ENCODE measurements around the gene BDKRB1. TPM values are rescaled to one million over a fixed set of nuclear protein-coding genes. Genes with fewer than 3 reads are reported as not detected.

Gene BDKRB1
- total RNA-seq, 1 donor from 2014 or later: not detected

DNA sequence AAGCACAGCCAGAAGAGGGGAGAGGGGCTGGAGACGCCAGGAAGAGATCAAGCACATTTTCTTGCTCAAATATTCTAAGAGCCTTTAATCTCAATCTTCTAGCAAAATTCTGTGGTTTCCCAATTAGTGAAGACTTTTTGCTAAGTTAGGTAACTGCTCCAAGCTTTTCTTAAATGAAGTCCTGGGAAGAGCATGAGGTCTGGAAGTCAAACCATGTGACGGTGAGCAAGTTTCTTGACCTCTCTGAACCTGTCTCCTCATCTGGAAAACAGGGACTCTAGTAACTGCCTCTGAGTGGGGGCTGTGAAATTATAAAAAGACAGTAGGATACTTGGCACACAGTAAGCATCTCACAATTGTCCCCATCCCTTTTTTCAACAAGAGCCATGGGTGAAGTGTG lies 24.1 kb downstream of the BDKRB1 start:
- Mint-ChIP-seq H3K4me1 (ENCODE audit: low read depth) (no peaks in the 10 kb centered on the region), H3K4me3 (ENCODE audit: low read depth) (no peak overlapping the region), H3K9me3 (peaks cover 4% of the 10 kb centered on the region), H3K27me3 (ENCODE audit: low read depth) (no peaks in the 10 kb centered on the region), H3K27ac (no peak overlapping the region), H3K36me3 (ENCODE audit: low read depth) (peaks cover 5% of the 10 kb centered on the region)
- intact Hi-C loops (cut with micrococcal nuclease): no loop called here
- DNase-seq (ENCODE audit: low spot score): no peak

DNA sequence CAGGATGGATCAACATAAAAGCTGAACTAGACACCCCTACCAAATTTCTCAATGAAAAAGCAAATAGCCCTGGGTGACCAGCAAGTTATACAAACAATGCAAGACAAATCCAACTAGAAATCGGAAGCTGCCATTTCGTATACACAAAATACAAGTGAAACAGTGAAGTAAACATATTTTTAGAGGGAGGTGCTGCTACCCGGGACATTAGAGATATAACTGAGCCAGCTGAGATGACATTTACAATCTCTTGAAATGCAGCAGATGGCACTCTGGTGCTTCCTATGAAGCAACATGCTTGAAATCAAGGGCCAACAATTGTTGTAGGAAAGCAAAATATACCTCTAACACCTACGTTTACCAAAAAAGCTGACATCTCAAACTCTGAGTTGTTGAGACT lies 25.5 kb downstream of the BDKRB1 start:
- H3K9me3 Mint-ChIP-seq: peaks cover 4% of the 10 kb centered on the region
- H3K4me3 Mint-ChIP-seq (ENCODE audit: low read depth): no peak overlapping the region
- H3K27ac Mint-ChIP-seq: no peak overlapping the region
- peaks cover 11% of the 10 kb centered on the region for H3K36me3 Mint-ChIP-seq (ENCODE audit: low read depth)
- intact Hi-C loops (cut with micrococcal nuclease): no loop called here
- no peak for DNase-seq (ENCODE audit: low spot score)
- no peaks in the 10 kb centered on the region for H3K4me1 Mint-ChIP-seq (ENCODE audit: low read depth)
- H3K27me3 Mint-ChIP-seq (ENCODE audit: low read depth): no peaks in the 10 kb centered on the region

DNA sequence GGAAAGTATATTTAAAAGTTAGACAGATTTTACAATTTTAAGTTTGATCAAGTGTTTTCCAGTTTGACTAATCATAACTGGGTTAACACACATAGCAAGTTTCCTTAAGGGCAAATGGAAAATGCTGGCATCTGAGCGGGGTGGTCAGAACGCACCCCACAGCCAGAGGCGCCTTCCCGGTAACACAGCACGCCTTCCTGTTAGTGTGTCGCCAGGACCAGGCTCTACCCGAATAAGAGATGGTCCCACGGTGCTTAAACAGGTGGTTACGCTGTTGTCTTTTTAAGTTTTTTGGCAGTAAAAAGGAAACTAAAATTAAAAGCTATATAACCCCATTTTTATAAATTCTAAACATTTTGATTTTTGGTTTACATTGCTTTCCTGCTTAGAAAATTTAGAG lies 28.0 kb downstream of the BDKRB1 start:
- Mint-ChIP-seq H3K36me3 (ENCODE audit: low read depth) (peaks cover 15% of the 10 kb centered on the region), H3K27me3 (ENCODE audit: low read depth) (no peaks in the 10 kb centered on the region), H3K4me1 (ENCODE audit: low read depth) (no peaks in the 10 kb centered on the region), H3K9me3 (no peaks in the 10 kb centered on the region), H3K27ac (no peak overlapping the region), H3K4me3 (ENCODE audit: low read depth) (no peak overlapping the region)
- no peak for DNase-seq (ENCODE audit: low spot score)
- intact Hi-C loops (cut with micrococcal nuclease): no loop called here

GRCh38 chr14:96284430-96284829 lies 28.4 kb downstream of the BDKRB1 start:
- Mint-ChIP-seq H3K27ac (no peak overlapping the region), H3K36me3 (ENCODE audit: low read depth) (peaks cover 15% of the 10 kb centered on the region), H3K4me1 (ENCODE audit: low read depth) (no peaks in the 10 kb centered on the region), H3K4me3 (ENCODE audit: low read depth) (no peak overlapping the region), H3K27me3 (ENCODE audit: low read depth) (no peaks in the 10 kb centered on the region), H3K9me3 (no peaks in the 10 kb centered on the region)
- DNase-seq (ENCODE audit: low spot score): no peak
- intact Hi-C loops (cut with micrococcal nuclease): no loop called here

DNA sequence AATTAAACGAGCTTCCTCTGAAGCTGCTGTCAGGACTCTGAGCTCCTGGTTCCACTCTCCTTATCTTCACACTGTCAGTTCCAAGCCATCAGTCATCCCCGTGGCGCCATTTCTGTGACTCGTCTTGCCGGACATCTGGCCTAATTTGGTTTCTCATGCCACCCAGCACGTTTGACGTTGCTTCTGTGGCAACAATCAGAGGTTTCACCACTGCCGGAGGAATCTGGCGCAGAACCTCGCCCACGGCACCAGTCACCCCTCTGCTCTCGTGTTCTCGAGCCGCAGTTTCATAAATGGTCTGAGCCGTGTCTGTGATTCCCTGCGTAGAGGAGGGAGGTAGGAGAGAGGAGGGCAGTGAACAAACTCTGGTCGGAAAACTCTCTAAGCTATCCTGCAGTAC lies 29.7 kb downstream of the BDKRB1 start:
- no peak overlapping the region for H3K4me3 Mint-ChIP-seq (ENCODE audit: low read depth)
- H3K36me3 Mint-ChIP-seq (ENCODE audit: low read depth): peaks cover 15% of the 10 kb centered on the region
- DNase-seq (ENCODE audit: low spot score): no peak
- intact Hi-C loops (cut with micrococcal nuclease): no loop called here
- no peak overlapping the region for H3K27ac Mint-ChIP-seq
- H3K27me3 Mint-ChIP-seq (ENCODE audit: low read depth): no peaks in the 10 kb centered on the region
- H3K9me3 Mint-ChIP-seq: no peaks in the 10 kb centered on the region
- no peaks in the 10 kb centered on the region for H3K4me1 Mint-ChIP-seq (ENCODE audit: low read depth)

DNA sequence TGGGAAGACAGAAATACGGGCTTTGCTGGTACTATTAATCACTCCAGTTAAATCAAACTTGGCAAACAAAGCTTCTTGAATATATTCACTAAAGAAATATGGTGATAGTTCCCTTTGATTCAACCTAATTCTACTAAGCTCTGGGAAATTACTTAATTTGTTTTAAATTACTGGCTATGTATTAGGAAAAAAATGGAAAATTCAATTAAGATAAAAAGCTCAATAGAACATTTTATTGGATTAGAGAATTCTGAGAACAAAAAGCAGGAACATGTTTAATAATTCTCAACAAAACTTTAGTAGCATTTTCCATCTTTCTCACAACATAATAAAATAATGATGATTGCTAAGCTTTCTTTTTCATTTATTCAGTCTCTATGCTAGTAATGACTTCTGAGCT lies 30.2 kb downstream of the BDKRB1 start:
- no peak for DNase-seq (ENCODE audit: low spot score)
- Mint-ChIP-seq H3K4me3 (ENCODE audit: low read depth) (no peak overlapping the region), H3K27ac (no peak overlapping the region), H3K27me3 (ENCODE audit: low read depth) (no peaks in the 10 kb centered on the region), H3K36me3 (ENCODE audit: low read depth) (peaks cover 16% of the 10 kb centered on the region), H3K4me1 (ENCODE audit: low read depth) (no peaks in the 10 kb centered on the region), H3K9me3 (no peaks in the 10 kb centered on the region)
- intact Hi-C loops (cut with micrococcal nuclease): no loop called here

DNA sequence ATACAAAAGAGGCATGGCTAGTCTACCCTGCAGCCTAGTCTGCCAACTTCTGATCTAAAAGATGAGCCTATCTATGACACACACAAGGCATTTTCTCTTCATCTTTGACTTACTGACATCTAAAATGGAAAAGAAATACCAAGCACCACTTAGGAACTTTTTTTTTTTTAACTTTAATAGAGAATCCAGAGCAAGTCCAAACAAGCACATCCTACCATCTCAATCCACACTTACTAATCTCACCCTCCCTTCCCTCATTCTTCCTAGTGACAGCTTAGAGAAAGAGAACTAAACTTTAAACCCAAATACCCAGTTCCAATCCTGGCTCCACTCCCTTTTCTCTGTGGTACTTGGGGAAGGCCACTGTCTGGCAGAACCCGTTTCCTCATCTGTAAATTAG lies 31.8 kb downstream of the BDKRB1 start:
- Mint-ChIP-seq H3K9me3 (no peaks in the 10 kb centered on the region), H3K27ac (no peak overlapping the region), H3K27me3 (ENCODE audit: low read depth) (no peaks in the 10 kb centered on the region), H3K4me3 (ENCODE audit: low read depth) (no peak overlapping the region), H3K4me1 (ENCODE audit: low read depth) (no peaks in the 10 kb centered on the region), H3K36me3 (ENCODE audit: low read depth) (peaks cover 17% of the 10 kb centered on the region)
- intact Hi-C loops (cut with micrococcal nuclease): no loop called here
- DNase-seq (ENCODE audit: low spot score): no peak

DNA sequence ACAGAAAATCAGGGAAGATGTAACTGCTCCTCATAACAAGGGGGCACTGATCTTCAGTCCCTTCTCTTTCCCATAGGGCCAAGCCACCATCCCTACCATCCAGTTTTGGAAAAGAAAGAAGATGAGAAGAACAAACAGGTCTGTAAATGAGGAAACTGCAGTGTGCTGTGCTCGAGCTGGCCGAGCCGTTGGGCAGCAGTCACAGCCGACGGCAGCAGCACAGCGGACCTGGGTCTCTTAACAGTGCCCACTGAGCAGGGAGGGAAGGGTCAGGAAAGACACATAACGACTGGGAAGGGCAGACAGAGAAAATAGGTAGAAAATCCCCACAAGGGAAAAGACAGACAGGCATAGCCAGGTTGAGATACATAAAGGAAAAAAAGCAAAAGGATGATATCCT lies 38.2 kb downstream of the BDKRB1 start:
- intact Hi-C loops (cut with micrococcal nuclease): no loop called here
- Mint-ChIP-seq H3K27ac (no peak overlapping the region), H3K4me1 (ENCODE audit: low read depth) (no peaks in the 10 kb centered on the region), H3K4me3 (ENCODE audit: low read depth) (no peak overlapping the region), H3K36me3 (ENCODE audit: low read depth) (peaks cover 12% of the 10 kb centered on the region), H3K27me3 (ENCODE audit: low read depth) (no peaks in the 10 kb centered on the region), H3K9me3 (no peaks in the 10 kb centered on the region)
- DNase-seq (ENCODE audit: low spot score): no peak

DNA sequence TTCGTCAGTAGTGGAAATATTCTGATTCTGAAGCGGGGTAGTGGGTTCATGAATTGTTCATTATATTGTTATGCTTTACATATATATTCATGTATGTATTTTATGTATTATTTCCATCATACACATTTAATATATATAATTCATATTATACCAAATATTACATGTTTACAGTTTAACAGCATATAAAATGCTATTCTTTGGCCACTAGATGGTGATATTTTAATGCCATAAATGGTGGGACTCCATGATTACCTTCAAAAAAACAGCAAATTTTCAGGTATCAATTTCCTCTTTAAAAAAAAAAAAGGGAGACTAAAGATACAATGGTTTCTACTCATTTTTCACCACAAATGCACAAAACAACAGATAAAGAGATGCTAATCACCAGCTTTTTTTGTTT lies 41.0 kb downstream of the BDKRB1 start:
- no peak for DNase-seq (ENCODE audit: low spot score)
- H3K4me3 Mint-ChIP-seq (ENCODE audit: low read depth): no peak overlapping the region
- peaks cover 9% of the 10 kb centered on the region for H3K36me3 Mint-ChIP-seq (ENCODE audit: low read depth)
- no peaks in the 10 kb centered on the region for H3K9me3 Mint-ChIP-seq
- intact Hi-C loops (cut with micrococcal nuclease): loop anchor here (1.0 kb wide), 1 partner anchor 127 kb away; no protein-coding TSS in a partner anchor
- H3K27me3 Mint-ChIP-seq (ENCODE audit: low read depth): no peaks in the 10 kb centered on the region
- H3K27ac Mint-ChIP-seq: no peak overlapping the region
- H3K4me1 Mint-ChIP-seq (ENCODE audit: low read depth): no peaks in the 10 kb centered on the region

DNA sequence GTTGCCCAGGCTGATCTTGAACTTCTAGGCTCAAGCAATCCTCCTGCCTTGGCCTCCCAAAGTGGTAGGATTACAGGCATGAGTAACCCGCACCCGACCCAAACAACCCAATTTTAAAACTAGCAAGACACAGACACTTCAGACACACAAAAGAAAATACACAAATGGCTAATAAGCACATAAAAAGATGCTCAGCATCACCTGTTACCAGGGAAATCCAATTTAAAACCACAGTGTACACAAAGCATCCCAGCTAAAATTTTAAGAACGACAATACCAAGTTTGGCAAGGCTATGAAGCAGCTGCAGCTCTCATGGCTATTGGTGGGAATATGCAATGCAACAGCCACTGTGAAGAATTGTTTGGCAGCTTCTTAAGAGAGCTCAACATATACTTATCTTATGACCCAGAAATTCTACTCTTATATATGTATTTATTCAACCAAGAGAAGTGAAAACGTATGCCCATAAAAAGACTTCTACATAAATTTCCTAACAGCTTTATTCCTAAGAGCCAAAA lies 42.0 kb downstream of the BDKRB1 start:
- intact Hi-C loops (cut with micrococcal nuclease): loop anchor here (1.0 kb wide), 1 partner anchor 126 kb away; no protein-coding TSS in a partner anchor
- Mint-ChIP-seq H3K4me1 (ENCODE audit: low read depth) (no peaks in the 10 kb centered on the region), H3K4me3 (ENCODE audit: low read depth) (no peak overlapping the region), H3K9me3 (no peaks in the 10 kb centered on the region), H3K27me3 (ENCODE audit: low read depth) (no peaks in the 10 kb centered on the region), H3K36me3 (ENCODE audit: low read depth) (peaks cover 11% of the 10 kb centered on the region), H3K27ac (no peak overlapping the region)
- no peak for DNase-seq (ENCODE audit: low spot score)

- peaks cover 6% of the 10 kb centered on the region for H3K36me3 Mint-ChIP-seq (ENCODE audit: low read depth)
Measured at GRCh38 chr14:96299441-96299840, 43.4 kb downstream of the BDKRB1 start.

GRCh38 chr14:96303981-96304380 lies 48.0 kb downstream of the BDKRB1 start:
- no peaks in the 10 kb centered on the region for H3K27me3 Mint-ChIP-seq (ENCODE audit: low read depth)
- intact Hi-C loops (cut with micrococcal nuclease): no loop called here
- H3K27ac Mint-ChIP-seq: no peak overlapping the region
- H3K4me1 Mint-ChIP-seq (ENCODE audit: low read depth): no peaks in the 10 kb centered on the region
- H3K4me3 Mint-ChIP-seq (ENCODE audit: low read depth): no peak overlapping the region
- no peak for DNase-seq (ENCODE audit: low spot score)
- no peaks in the 10 kb centered on the region for H3K9me3 Mint-ChIP-seq
- H3K36me3 Mint-ChIP-seq (ENCODE audit: low read depth): peaks cover 10% of the 10 kb centered on the region

More at GRCh38 chr14:96299441-96299840, 43.4 kb downstream of the BDKRB1 start:
- no peak for DNase-seq (ENCODE audit: low spot score)
- intact Hi-C loops (cut with micrococcal nuclease): no loop called here
- Mint-ChIP-seq H3K27me3 (ENCODE audit: low read depth) (no peaks in the 10 kb centered on the region), H3K27ac (no peak overlapping the region), H3K4me3 (ENCODE audit: low read depth) (no peak overlapping the region), H3K9me3 (no peaks in the 10 kb centered on the region), H3K4me1 (ENCODE audit: low read depth) (no peaks in the 10 kb centered on the region)

DNA sequence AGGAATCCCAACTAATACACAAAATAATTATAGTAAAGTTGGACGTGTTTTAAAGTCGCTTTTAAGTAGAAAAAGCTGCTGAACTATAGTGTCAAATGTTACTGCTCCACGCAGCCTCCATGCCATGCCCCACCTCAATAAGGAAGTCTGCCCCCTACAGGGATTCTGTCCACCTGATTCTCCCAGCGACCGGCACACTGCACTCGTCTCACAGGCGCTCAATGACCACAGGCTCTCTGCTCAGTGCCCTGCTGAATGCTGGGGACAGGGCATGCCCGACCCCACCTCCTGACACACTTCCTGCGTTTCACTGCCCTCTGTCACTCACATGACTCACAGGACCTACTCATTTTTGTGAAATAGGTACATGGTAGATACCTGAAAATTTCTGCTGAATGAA lies 48.9 kb downstream of the BDKRB1 start:
- H3K27ac Mint-ChIP-seq: no peak overlapping the region
- DNase-seq (ENCODE audit: low spot score): no peak
- no peak overlapping the region for H3K4me3 Mint-ChIP-seq (ENCODE audit: low read depth)
- H3K9me3 Mint-ChIP-seq: no peaks in the 10 kb centered on the region
- H3K36me3 Mint-ChIP-seq (ENCODE audit: low read depth): peaks cover 20% of the 10 kb centered on the region
- intact Hi-C loops (cut with micrococcal nuclease): no loop called here
- H3K4me1 Mint-ChIP-seq (ENCODE audit: low read depth): no peaks in the 10 kb centered on the region
- no peaks in the 10 kb centered on the region for H3K27me3 Mint-ChIP-seq (ENCODE audit: low read depth)

DNA sequence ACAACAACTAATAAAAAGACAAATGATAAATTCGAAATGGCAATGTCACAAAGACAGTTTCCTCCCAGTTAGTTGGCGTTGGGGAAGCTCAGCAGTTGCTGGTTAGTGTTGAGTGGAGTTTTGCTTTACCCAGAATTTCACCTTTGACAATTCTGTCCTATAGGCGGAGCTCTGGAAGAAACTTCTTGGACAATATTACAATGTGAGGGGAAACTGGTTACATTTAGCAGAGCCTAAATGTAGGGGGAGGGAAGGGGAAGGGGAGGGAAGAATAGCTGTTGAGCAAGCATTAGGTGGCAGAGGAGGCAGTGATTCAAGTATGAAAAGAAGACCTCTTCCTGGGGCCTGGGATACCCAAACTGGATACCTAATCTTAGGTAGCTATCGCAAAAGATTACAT lies 51.4 kb downstream of the BDKRB1 start:
- Mint-ChIP-seq H3K9me3 (no peaks in the 10 kb centered on the region), H3K4me3 (ENCODE audit: low read depth) (no peak overlapping the region), H3K4me1 (ENCODE audit: low read depth) (peaks cover 2% of the 10 kb centered on the region), H3K27me3 (ENCODE audit: low read depth) (no peaks in the 10 kb centered on the region), H3K36me3 (ENCODE audit: low read depth) (peaks cover 28% of the 10 kb centered on the region), H3K27ac (no peak overlapping the region)
- intact Hi-C loops (cut with micrococcal nuclease): no loop called here
- DNase-seq (ENCODE audit: low spot score): no peak
